Cardiac muscle cell (in vitro differentiated cells and primary cell): ENCODE measurements around the gene MAPK1. TPM values are rescaled to one million over a fixed set of nuclear protein-coding genes. Genes with fewer than 3 reads are reported as not detected.
"Not testable (repeated sequence)": the region's sequence is repeated elsewhere in the genome, so short reads cannot be mapped to it uniquely, and the experiment has no call there.

ENCODE experiments used
- DNase-seq, 2 donors: peaks; one replicate each; pipeline versions ENCODE4 v3.0.0 to v3.0.0-alpha.2; 2010 to 2017; ENCODE audit warnings: low read depth in 1 of 2, low spot score in 1 of 2
- H3K27ac ChIP-seq: fragments of 200-600 bp; sonication (generic); 2 replicates; pipeline ENCODE4 v1.5.1; 2016
- H3K27me3 ChIP-seq: fragments of 200-600 bp; sonication (generic); 2 replicates; pipeline ENCODE4 v1.6.0; 2016; ENCODE audit warnings: control low read depth
- H3K36me3 ChIP-seq: fragments of 200-600 bp; sonication (generic); 2 replicates; pipeline ENCODE4 v1.5.1; 2016; ENCODE audit warnings: control low read depth
- H3K4me1 ChIP-seq: fragments of 200-600 bp; sonication (generic); 2 replicates; pipeline ENCODE4 v1.8.1; 2017; ENCODE audit warnings: low read depth, mild to moderate bottlenecking, mixed run types
- H3K4me3 ChIP-seq: fragments of 200-600 bp; sonication (generic); 2 replicates; pipeline ENCODE4 v1.5.1; 2016; ENCODE audit warnings: mild to moderate bottlenecking
- H3K9me3 ChIP-seq: fragments of 200-600 bp; sonication (generic); 2 replicates; pipeline ENCODE4 v1.5.1; 2017; ENCODE audit warnings: low read depth, mild to moderate bottlenecking, control low read depth
- CTCF ChIP-seq: IDR thresholded peaks from 2 replicates; pipeline ENCODE4 v1.5.1; 2012; ENCODE audit warnings: low read depth, mild to moderate bottlenecking, low read length
- polyA plus RNA-seq: library from polyadenylated mRNA; unstranded; fragments of >200 nt; fragmentation: Nextera tagmentation; extraction: Ambion mirVana; gene quantifications from 2 replicates; pipeline ENCODE4 v1.2.1, GENCODE V29; 2016
- total RNA-seq: library from RNA; depleted of rRNA; stranded (reverse); fragments of >200 nt; gene quantifications from 2 replicates; pipeline ENCODE4 v1.2.3, GENCODE V29; 2016

MAPK1 gene
- total and polyA plus RNA-seq, 2 experiments from 2014 or later = 32.7 to 72.1 TPM

- TF ChIP-seq CTCF = no peak
- Histone ChIP-seq H3K27me3 (no peaks in the 10 kb centered on the region), H3K9me3 (no peaks in the 10 kb centered on the region), H3K27ac (no peak overlapping the region), H3K36me3 (no peaks in the 10 kb centered on the region), H3K4me1 (peaks cover 8% of the 10 kb centered on the region), H3K4me3 (no peak overlapping the region)
- no peak for DNase-seq
Observed at GRCh38 chr22:21827628-21828267, 39.7 kb downstream of the MAPK1 start.

GRCh38 chr22:21826204-21826603, 41.2 kb downstream of the MAPK1 start:
- Histone ChIP-seq H3K4me1 (no peaks in the 10 kb centered on the region), H3K4me3 (no peak overlapping the region), H3K36me3 (no peaks in the 10 kb centered on the region), H3K27ac (no peak overlapping the region), H3K27me3 (no peaks in the 10 kb centered on the region), H3K9me3 (no peaks in the 10 kb centered on the region)
- no peak for TF ChIP-seq CTCF
- DNase-seq = no peak

GRCh38 chr22:21824962-21825361, 42.5 kb downstream of the MAPK1 start:
- not testable (repeated sequence) for H3K4me1 ChIP-seq, H3K27me3 ChIP-seq, DNase-seq, H3K4me3 ChIP-seq, H3K36me3 ChIP-seq, H3K27ac ChIP-seq, H3K9me3 ChIP-seq

- Histone ChIP-seq H3K4me3 (no peak overlapping the region), H3K27ac (no peak overlapping the region), H3K27me3 (no peaks in the 10 kb centered on the region), H3K36me3 (no peaks in the 10 kb centered on the region), H3K9me3 (no peaks in the 10 kb centered on the region), H3K4me1 (no peaks in the 10 kb centered on the region)
- no peak for TF ChIP-seq CTCF
- DNase-seq = no peak
Observed at GRCh38 chr22:21824445-21824912, 43.0 kb downstream of the MAPK1 start.

GRCh38 chr22:21823740-21824444, 43.6 kb downstream of the MAPK1 start:
- DNase-seq = peak in 1 of 2 donors; percentile 19
- Histone ChIP-seq H3K4me1 (peaks cover 3% of the 10 kb centered on the region), H3K27me3 (no peaks in the 10 kb centered on the region), H3K9me3 (no peaks in the 10 kb centered on the region), H3K36me3 (no peaks in the 10 kb centered on the region), H3K27ac (no peak overlapping the region), H3K4me3 (no peak overlapping the region)
- TF ChIP-seq CTCF = no peak

GRCh38 chr22:21819183-21819770, 48.2 kb downstream of the MAPK1 start:
- Histone ChIP-seq H3K27me3 (no peaks in the 10 kb centered on the region), H3K9me3 (no peaks in the 10 kb centered on the region), H3K36me3 (no peaks in the 10 kb centered on the region), H3K4me3 (no peak overlapping the region), H3K4me1 (peaks cover 3% of the 10 kb centered on the region), H3K27ac (no peak overlapping the region)
- no peak for TF ChIP-seq CTCF
- no peak for DNase-seq
